ENCODE data around the gene ELP5.

Gene ELP5

GRCh38 chr17:7208754-7209460, 43.1 kb upstream of the ELP5 start:
- POLR2A ChIA-PET = no interaction called here
- peaks cover 0 to 5% of the 10 kb centered on the region in 2 experiments; a peak in 1 of 3 replicates for H3K36me3 ChIP-seq (ENCODE audit: control insufficient read depth in 2 of 2, insufficient read depth in 1 of 2, low read length in 2 of 2)
- no peaks in the 10 kb centered on the region for H3K9me3 ChIP-seq (ENCODE audit: control insufficient read depth, insufficient read depth, low read depth, low read length)
- CTCF ChIA-PET = interaction anchor here (2.0 kb wide), 1 partner anchor 32 kb away, joined by 8 read pairs; no protein-coding TSS in a partner anchor
- TF ChIP-seq PRDM10 (tag by site-specific recombination; IDR thresholded peaks at IDR 0.05) (0 out of 2 replicates have a peak, but pooled peaks have one; percentile 27), HOXA7 (CRISPR knock-in tag; IDR thresholded peaks at IDR 0.05; ENCODE audit: borderline replicate concordance) (no peak)
- peaks cover 7% of the 10 kb centered on the region; the same call in 1 of the 2 replicates for H3K4me1 ChIP-seq (ENCODE audit: control insufficient read depth, insufficient read depth, low read length)
- H3K4me3 ChIP-seq (ENCODE audit: low read depth, low read length) = no peak overlapping the region
- no peak overlapping the region for H3K27ac ChIP-seq (ENCODE audit: extremely low read depth, low read depth, low read length)

GRCh38 chr17:7211491-7212273, 40.3 kb upstream of the ELP5 start:
- Histone ChIP-seq H3K27ac (ENCODE audit: extremely low read depth, low read depth, low read length) (no peak overlapping the region), H3K4me3 (ENCODE audit: low read depth, low read length) (no peak overlapping the region), H3K4me1 (ENCODE audit: control insufficient read depth, insufficient read depth, low read length) (peaks cover 8% of the 10 kb centered on the region; the same call in 1 of the 2 replicates), H3K36me3 (ENCODE audit: control insufficient read depth in 2 of 2, insufficient read depth in 1 of 2, low read length in 2 of 2) (no peaks in the 10 kb centered on the region), H3K9me3 (ENCODE audit: control insufficient read depth, insufficient read depth, low read depth, low read length) (no peaks in the 10 kb centered on the region)
- POLR2A ChIA-PET = no interaction called here
- CTCF ChIA-PET = interaction anchor here (0.7 kb wide), 1 partner anchor 149 kb away, joined by 4 read pairs; no protein-coding TSS in a partner anchor
- TF ChIP-seq ZBTB10 (tag by site-specific recombination; IDR thresholded peaks at IDR 0.05) (peak; percentile 3; the same call in 1 of the 2 replicates), ZNF600 (tag by site-specific recombination; IDR thresholded peaks at IDR 0.05) (no peak), ZNF266 (tag by site-specific recombination; IDR thresholded peaks at IDR 0.05; ENCODE audit: low read depth) (no peak)

GRCh38 chr17:7213895-7214299, 38.1 kb upstream of the ELP5 start:
- Histone ChIP-seq H3K4me1 (ENCODE audit: control insufficient read depth, insufficient read depth, low read length) (peaks cover 11% of the 10 kb centered on the region), H3K4me3 (ENCODE audit: low read depth, low read length) (peak overlapping the region; percentile 28), H3K9me3 (ENCODE audit: control insufficient read depth, insufficient read depth, low read depth, low read length) (no peaks in the 10 kb centered on the region), H3K27ac (ENCODE audit: extremely low read depth, low read depth, low read length) (no peak overlapping the region), H3K36me3 (ENCODE audit: control insufficient read depth in 2 of 2, insufficient read depth in 1 of 2, low read length in 2 of 2) (no peaks in the 10 kb centered on the region)
- CTCF ChIA-PET = interaction anchor here (0.6 to 2.3 kb wide), 9 partner anchors 9 to 598 kb away, joined by 3 to 12 read pairs (median 5); no protein-coding TSS in a partner anchor
- POLR2A ChIA-PET = interaction anchor here (0.6 to 2.7 kb wide), 11 partner anchors 9 to 699 kb away, joined by 3 to 10 read pairs (median 4); partner anchors contain the start of genes DVL2, NAA38, PHF23 and SLC16A13
- TF ChIP-seq IKZF3 (tag by site-specific recombination; IDR thresholded peaks at IDR 0.05) (peak; percentile 81), GLIS2 (tag by site-specific recombination; IDR thresholded peaks at IDR 0.05) (no peak), KLF7 (tag by site-specific recombination; IDR thresholded peaks at IDR 0.05; ENCODE audit: borderline replicate concordance) (0 out of 2 replicates have a peak, but pooled peaks have one; percentile 27), MYNN (tag by site-specific recombination; IDR thresholded peaks at IDR 0.05; ENCODE audit: borderline replicate concordance) (peak; percentile 99), ZNF23 (tag by site-specific recombination; IDR thresholded peaks at IDR 0.05; ENCODE audit: borderline replicate concordance) (no peak), ZNF366 (tag by site-specific recombination; conservative IDR thresholded peaks at IDR 0.05) (peak; percentile 29), ZSCAN4 (tag by site-specific recombination; IDR thresholded peaks at IDR 0.05) (no peak), CTCF (tag by site-specific recombination; IDR thresholded peaks at IDR 0.05) (peak; percentile 68), SALL2 (tag by site-specific recombination; IDR thresholded peaks at IDR 0.05; ENCODE audit: borderline replicate concordance) (no peak), ZNF169 (tag by site-specific recombination; IDR thresholded peaks at IDR 0.05) (no peak)
